ENCODE results near the gene GABRG2.
"Not testable (repeated sequence)": the region's sequence is repeated elsewhere in the genome, so short reads cannot be mapped to it uniquely, and the experiment has no call there.

Gene GABRG2

GRCh38 chr5:162067655-162068411 lies at the start of gene GABRG2:
GABRG2 (plus strand) TSS chr5:162067773; CDS start chr5:162068000, 227 bp downstream.
- DNase-seq, result no peak

GRCh38 chr5:162025312-162025711 lies 42.3 kb upstream of the GABRG2 start:
- no peak for DNase-seq

GRCh38 chr5:162026803-162027202 lies 40.8 kb upstream of the GABRG2 start:
- DNase-seq, result no peak

- no peak for DNase-seq
Measured at GRCh38 chr5:162037431-162037830, 30.1 kb upstream of the GABRG2 start.

GRCh38 chr5:162047279-162047678 lies 20.3 kb upstream of the GABRG2 start:
- no peak for DNase-seq

- DNase-seq, result no peak
Measured at GRCh38 chr5:162052676-162053075, 14.9 kb upstream of the GABRG2 start.

GRCh38 chr5:162055095-162055494 lies 12.5 kb upstream of the GABRG2 start:
- DNase-seq, result not testable (repeated sequence)

- no peak for DNase-seq
Measured at GRCh38 chr5:162067162-162067561, 411 bp upstream of the GABRG2 start.

- peak; percentile 51 for DNase-seq
Measured at GRCh38 chr5:162068412-162068811, 839 bp downstream of the GABRG2 start.

- no peak for DNase-seq
Measured at GRCh38 chr5:162068936-162069335, 1.4 kb downstream of the GABRG2 start.

GRCh38 chr5:162078805-162079204 lies 11.2 kb downstream of the GABRG2 start:
- DNase-seq, result no peak

GRCh38 chr5:162091336-162091735 lies 23.8 kb downstream of the GABRG2 start:
- DNase-seq, result no peak

- no peak for DNase-seq
Measured at GRCh38 chr5:162096448-162096847, 28.9 kb downstream of the GABRG2 start.

- no peak for DNase-seq
Measured at GRCh38 chr5:162107591-162107990, 40.0 kb downstream of the GABRG2 start.

- DNase-seq, result no peak
Measured at GRCh38 chr5:162119801-162120200, 52.2 kb downstream of the GABRG2 start.

- DNase-seq, result no peak
Measured at GRCh38 chr5:162128117-162128516, 60.5 kb downstream of the GABRG2 start.

GRCh38 chr5:162132348-162132747 lies 64.8 kb downstream of the GABRG2 start:
- no peak for DNase-seq

- no peak for DNase-seq
Measured at GRCh38 chr5:162139190-162139589, 71.6 kb downstream of the GABRG2 start.

GRCh38 chr5:162154242-162154641 lies 86.7 kb downstream of the GABRG2 start:
- DNase-seq, result no peak

GRCh38 chr5:162160401-162160800 lies 92.8 kb downstream of the GABRG2 start:
- no peak for DNase-seq

- no peak for DNase-seq
Measured at GRCh38 chr5:162163663-162164062, 96.1 kb downstream of the GABRG2 start.

GRCh38 chr5:162174358-162174974 lies 106.9 kb downstream of the GABRG2 start:
- DNase-seq, result no peak

- DNase-seq, result no peak
Measured at GRCh38 chr5:162187371-162187770, 119.8 kb downstream of the GABRG2 start.

GRCh38 chr5:162189719-162190118 lies 122.1 kb downstream of the GABRG2 start:
- DNase-seq, result no peak

- no peak for DNase-seq
Measured at GRCh38 chr5:162193012-162193411, 125.4 kb downstream of the GABRG2 start.

All from NCI-H1048 (cell line).